ENCODE measurements around the gene POU2F2.

The POU2F2 gene

DNA sequence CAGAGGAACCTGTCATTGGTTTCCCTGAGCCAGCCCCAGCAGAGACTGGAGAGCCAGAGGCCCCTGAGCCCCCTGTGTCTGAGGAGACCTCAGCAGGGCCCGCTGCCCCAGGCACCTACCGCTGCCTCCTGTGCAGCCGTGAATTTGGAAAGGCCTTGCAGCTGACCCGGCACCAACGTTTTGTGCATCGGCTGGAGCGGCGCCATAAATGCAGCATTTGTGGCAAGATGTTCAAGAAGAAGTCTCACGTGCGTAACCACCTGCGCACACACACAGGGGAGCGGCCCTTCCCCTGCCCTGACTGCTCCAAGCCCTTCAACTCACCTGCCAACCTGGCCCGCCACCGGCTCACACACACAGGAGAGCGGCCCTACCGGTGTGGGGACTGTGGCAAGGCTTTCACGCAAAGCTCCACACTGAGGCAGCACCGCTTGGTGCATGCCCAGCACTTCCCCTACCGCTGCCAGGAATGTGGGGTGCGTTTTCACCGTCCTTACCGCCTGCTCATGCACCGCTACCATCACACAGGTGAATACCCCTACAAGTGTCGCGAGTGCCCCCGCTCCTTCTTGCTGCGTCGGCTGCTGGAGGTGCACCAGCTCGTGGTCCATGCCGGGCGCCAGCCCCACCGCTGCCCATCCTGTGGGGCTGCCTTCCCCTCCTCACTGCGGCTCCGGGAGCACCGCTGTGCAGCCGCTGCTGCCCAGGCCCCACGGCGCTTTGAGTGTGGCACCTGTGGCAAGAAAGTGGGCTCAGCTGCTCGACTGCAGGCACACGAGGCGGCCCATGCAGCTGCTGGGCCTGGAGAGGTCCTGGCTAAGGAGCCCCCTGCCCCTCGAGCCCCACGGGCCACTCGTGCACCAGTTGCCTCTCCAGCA lies 52.1 kb downstream of the POU2F2 start:
- Histone ChIP-seq H2AFZ (ENCODE audit: low read depth) (no peak overlapping the region), H3K36me3 (ENCODE audit: insufficient read depth) (no peaks in the 10 kb centered on the region), H3K9ac (no peak overlapping the region), H3K4me2 (no peak overlapping the region), H3K79me2 (ENCODE audit: insufficient read depth, low read depth) (peaks cover 26% of the 10 kb centered on the region), H3K4me3 (IDR thresholded peaks at IDR 0.05; ENCODE audit: insufficient read depth, low read depth, low read length) (no peak overlapping the region), H4K20me1 (ENCODE audit: insufficient read depth) (0 out of 2 replicates have a peak, but pooled peaks cover 4% of the 10 kb centered on the region), H3K4me1 (ENCODE audit: low read depth, poor library complexity, severe bottlenecking) (peaks cover 15% of the 10 kb centered on the region), H3K27ac (no peak overlapping the region), H3K27me3 (ENCODE audit: insufficient read depth, low read depth) (no peaks in the 10 kb centered on the region)
- TF ChIP-seq, protein P1, sequence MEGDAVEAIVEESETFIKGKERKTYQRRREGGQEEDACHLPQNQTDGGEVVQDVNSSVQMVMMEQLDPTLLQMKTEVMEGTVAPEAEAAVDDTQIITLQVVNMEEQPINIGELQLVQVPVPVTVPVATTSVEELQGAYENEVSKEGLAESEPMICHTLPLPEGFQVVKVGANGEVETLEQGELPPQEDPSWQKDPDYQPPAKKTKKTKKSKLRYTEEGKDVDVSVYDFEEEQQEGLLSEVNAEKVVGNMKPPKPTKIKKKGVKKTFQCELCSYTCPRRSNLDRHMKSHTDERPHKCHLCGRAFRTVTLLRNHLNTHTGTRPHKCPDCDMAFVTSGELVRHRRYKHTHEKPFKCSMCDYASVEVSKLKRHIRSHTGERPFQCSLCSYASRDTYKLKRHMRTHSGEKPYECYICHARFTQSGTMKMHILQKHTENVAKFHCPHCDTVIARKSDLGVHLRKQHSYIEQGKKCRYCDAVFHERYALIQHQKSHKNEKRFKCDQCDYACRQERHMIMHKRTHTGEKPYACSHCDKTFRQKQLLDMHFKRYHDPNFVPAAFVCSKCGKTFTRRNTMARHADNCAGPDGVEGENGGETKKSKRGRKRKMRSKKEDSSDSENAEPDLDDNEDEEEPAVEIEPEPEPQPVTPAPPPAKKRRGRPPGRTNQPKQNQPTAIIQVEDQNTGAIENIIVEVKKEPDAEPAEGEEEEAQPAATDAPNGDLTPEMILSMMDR (conservative IDR thresholded peaks at IDR 0.05; ENCODE audit: low read depth, low read length): no peak

DNA sequence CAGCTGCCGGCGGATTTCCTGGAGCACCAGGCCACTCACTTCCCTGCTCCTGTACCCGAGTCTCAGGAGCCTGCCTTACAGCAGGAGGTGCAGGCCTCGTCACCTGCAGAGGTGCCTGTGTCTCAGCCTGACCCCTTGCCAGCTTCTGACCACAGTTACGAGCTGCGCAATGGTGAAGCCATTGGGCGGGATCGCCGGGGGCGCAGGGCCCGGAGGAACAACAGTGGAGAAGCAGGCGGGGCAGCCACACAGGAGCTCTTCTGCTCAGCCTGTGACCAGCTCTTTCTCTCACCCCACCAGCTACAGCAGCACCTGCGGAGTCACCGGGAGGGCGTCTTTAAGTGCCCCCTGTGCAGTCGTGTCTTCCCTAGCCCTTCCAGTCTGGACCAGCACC lies 53.0 kb downstream of the POU2F2 start:
- 0 out of 2 replicates have a peak, but pooled peaks cover 4% of the 10 kb centered on the region for H4K20me1 ChIP-seq (ENCODE audit: insufficient read depth)
- H3K4me1 ChIP-seq (ENCODE audit: low read depth, poor library complexity, severe bottlenecking): peaks cover 21% of the 10 kb centered on the region
- no peak overlapping the region for H2AFZ ChIP-seq (ENCODE audit: low read depth)
- no peak overlapping the region for H3K4me2 ChIP-seq
- TF ChIP-seq, protein P1 (conservative IDR thresholded peaks at IDR 0.05; ENCODE audit: low read depth, low read length): no peak
- no peak overlapping the region for H3K27ac ChIP-seq
- H3K4me3 ChIP-seq (IDR thresholded peaks at IDR 0.05; ENCODE audit: insufficient read depth, low read depth, low read length): no peak overlapping the region
- no peaks in the 10 kb centered on the region for H3K36me3 ChIP-seq (ENCODE audit: insufficient read depth)
- H3K27me3 ChIP-seq (ENCODE audit: insufficient read depth, low read depth): no peaks in the 10 kb centered on the region
- H3K79me2 ChIP-seq (ENCODE audit: insufficient read depth, low read depth): peaks cover 26% of the 10 kb centered on the region
- H3K9ac ChIP-seq: no peak overlapping the region

DNA sequence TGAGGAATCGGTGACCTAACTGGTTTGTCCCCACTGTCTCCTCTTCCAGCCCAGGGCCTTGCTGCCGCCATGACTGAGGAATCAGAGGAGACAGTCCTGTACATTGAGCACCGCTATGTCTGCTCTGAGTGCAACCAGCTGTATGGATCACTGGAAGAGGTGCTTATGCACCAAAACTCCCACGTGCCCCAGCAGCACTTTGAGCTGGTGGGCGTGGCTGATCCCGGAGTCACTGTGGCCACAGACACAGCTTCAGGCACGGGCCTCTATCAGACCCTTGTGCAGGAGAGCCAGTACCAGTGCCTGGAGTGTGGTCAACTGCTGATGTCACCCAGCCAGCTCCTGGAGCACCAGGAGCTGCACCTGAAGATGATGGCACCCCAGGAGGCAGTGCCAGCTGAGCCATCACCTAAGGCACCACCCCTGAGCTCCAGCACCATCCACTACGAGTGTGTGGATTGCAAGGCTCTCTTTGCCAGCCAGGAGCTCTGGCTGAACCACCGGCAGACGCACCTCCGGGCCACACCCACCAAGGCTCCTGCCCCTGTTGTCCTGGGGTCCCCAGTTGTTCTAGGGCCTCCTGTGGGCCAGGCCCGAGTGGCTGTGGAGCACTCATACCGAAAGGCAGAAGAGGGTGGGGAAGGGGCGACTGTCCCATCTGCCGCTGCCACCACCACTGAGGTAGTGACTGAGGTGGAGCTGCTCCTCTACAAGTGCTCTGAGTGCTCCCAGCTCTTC lies 53.5 kb downstream of the POU2F2 start:
- no peak overlapping the region for H2AFZ ChIP-seq (ENCODE audit: low read depth)
- 0 out of 2 replicates have a peak, but pooled peaks cover 4% of the 10 kb centered on the region for H4K20me1 ChIP-seq (ENCODE audit: insufficient read depth)
- TF ChIP-seq, protein P1 (conservative IDR thresholded peaks at IDR 0.05; ENCODE audit: low read depth, low read length): no peak
- no peak overlapping the region for H3K4me3 ChIP-seq (IDR thresholded peaks at IDR 0.05; ENCODE audit: insufficient read depth, low read depth, low read length)
- no peaks in the 10 kb centered on the region for H3K36me3 ChIP-seq (ENCODE audit: insufficient read depth)
- no peak overlapping the region for H3K4me2 ChIP-seq
- H3K27ac ChIP-seq: no peak overlapping the region
- H3K79me2 ChIP-seq (ENCODE audit: insufficient read depth, low read depth): peaks cover 26% of the 10 kb centered on the region
- H3K9ac ChIP-seq: no peak overlapping the region
- peaks cover 21% of the 10 kb centered on the region for H3K4me1 ChIP-seq (ENCODE audit: low read depth, poor library complexity, severe bottlenecking)
- H3K27me3 ChIP-seq (ENCODE audit: insufficient read depth, low read depth): no peaks in the 10 kb centered on the region

DNA sequence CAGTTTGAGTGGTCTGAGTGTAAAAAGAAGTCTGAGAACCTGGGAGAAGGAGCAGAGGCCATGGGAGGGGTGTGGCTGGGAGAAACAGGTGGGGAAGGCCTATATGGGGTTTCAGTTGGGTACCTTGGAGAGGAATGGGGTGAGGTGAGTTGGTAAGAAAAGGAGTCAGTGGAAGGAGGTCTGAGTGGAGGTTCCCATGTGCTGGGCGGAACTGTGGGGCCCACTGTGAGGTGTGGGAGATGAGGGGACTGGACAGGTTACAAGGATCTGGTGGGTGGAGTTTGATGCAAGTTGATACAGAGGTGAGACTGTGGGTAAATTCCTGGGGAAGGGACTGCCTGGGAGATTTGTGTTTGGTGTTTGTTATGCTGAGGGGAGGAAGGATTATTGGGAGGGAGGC lies 54.2 kb downstream of the POU2F2 start:
- no peaks in the 10 kb centered on the region for H3K27me3 ChIP-seq (ENCODE audit: insufficient read depth, low read depth)
- H3K79me2 ChIP-seq (ENCODE audit: insufficient read depth, low read depth): peaks cover 26% of the 10 kb centered on the region
- H3K9ac ChIP-seq: no peak overlapping the region
- TF ChIP-seq, protein P1 (conservative IDR thresholded peaks at IDR 0.05; ENCODE audit: low read depth, low read length): no peak
- no peak overlapping the region for H3K4me2 ChIP-seq
- H2AFZ ChIP-seq (ENCODE audit: low read depth): no peak overlapping the region
- H3K27ac ChIP-seq: no peak overlapping the region
- no peak overlapping the region for H3K4me3 ChIP-seq (IDR thresholded peaks at IDR 0.05; ENCODE audit: insufficient read depth, low read depth, low read length)
- peaks cover 21% of the 10 kb centered on the region for H3K4me1 ChIP-seq (ENCODE audit: low read depth, poor library complexity, severe bottlenecking)
- 0 out of 2 replicates have a peak, but pooled peaks cover 4% of the 10 kb centered on the region for H4K20me1 ChIP-seq (ENCODE audit: insufficient read depth)
- H3K36me3 ChIP-seq (ENCODE audit: insufficient read depth): no peaks in the 10 kb centered on the region

All from KMS-11 (cell line).